ENCODE results near the gene ATP6V0D1.

Gene ATP6V0D1

DNA sequence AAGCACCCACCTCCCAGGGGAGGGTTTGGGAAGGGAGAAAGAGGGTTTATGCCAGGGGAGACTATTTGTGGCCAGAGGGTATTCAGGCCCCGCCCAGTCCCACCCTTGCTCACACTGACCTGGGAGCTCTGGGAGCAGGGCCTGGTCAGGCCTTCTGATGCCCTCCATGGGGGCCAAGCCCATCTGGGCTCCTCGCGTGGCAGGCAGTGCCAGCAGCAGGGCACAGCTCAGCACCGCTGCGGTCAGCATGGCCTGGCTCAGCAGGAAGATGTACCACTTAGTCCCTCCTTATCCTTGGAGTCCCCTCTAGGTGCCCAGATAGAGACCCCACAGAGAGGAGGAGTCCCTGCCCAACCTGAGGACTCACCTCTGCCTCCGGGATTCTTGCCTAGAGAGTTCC lies 2.2 kb upstream of the ATP6V0D1 start, which contains the start of gene AGRP:
Gene AGRP, minus strand, starts transcription at position 398 of the 400 bp plus-strand sequence. Its CDS starts 149 bp downstream, at position 249.
- DNase-seq (ENCODE audit: low spot score in 2 of 2) (no peak), ATAC-seq (ENCODE audit: low read depth) (no peak)
- H3K36me3 Mint-ChIP-seq: peaks cover 4% of the 10 kb centered on the region
- peaks cover 31% of the 10 kb centered on the region for H3K4me1 Mint-ChIP-seq
- peak within 1 kb of the TSS; percentile 99 for H3K27ac Mint-ChIP-seq
- H3K9me3 Mint-ChIP-seq: no peaks in the 10 kb centered on the region
- no peaks in the 10 kb centered on the region for H3K27me3 Mint-ChIP-seq
- peak within 1 kb of the TSS; percentile 97 for H3K4me3 Mint-ChIP-seq

DNA sequence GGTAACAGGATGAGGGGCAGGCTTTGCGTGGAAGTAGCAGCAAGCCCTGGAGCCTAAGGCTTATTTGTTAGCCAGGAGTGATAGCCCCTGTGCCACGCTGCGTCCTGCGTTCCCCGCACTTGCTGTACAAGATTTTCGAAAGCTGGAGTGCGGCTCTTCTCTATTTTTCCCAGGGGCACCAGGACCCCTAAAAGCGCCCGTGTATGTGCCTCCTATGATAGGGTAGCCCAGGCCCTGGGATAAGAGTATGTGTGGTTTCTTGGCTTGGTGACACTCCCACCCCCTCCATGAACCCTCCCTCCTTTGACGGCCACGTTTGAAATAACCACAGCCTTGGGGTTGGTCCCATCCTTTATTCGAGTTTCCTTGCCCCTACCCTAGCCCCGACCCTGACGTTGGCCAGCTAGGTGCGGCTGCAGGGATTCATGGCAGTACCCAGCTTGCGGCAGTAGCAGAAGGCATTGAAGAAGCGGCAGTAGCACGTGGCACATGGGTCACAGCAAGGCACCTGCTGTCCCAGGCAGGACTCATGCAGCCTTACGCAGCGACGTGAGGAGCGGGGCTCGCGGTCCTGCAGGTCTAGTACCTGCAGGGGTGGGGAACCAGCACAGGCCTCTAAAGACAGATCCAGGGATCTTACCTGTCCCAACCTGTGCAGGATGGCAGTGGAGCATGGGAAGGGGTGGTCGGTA lies 1.4 kb upstream of the ATP6V0D1 start:
- Mint-ChIP-seq H3K9me3 (no peaks in the 10 kb centered on the region), H3K27me3 (no peaks in the 10 kb centered on the region), H3K36me3 (peaks cover 6% of the 10 kb centered on the region), H3K4me3 (peak overlapping the region; percentile 97), H3K4me1 (peaks cover 33% of the 10 kb centered on the region), H3K27ac (peak overlapping the region; percentile 99)
- DNase-seq (ENCODE audit: low spot score in 2 of 2): no peak
- ATAC-seq (ENCODE audit: low read depth): no peak

DNA sequence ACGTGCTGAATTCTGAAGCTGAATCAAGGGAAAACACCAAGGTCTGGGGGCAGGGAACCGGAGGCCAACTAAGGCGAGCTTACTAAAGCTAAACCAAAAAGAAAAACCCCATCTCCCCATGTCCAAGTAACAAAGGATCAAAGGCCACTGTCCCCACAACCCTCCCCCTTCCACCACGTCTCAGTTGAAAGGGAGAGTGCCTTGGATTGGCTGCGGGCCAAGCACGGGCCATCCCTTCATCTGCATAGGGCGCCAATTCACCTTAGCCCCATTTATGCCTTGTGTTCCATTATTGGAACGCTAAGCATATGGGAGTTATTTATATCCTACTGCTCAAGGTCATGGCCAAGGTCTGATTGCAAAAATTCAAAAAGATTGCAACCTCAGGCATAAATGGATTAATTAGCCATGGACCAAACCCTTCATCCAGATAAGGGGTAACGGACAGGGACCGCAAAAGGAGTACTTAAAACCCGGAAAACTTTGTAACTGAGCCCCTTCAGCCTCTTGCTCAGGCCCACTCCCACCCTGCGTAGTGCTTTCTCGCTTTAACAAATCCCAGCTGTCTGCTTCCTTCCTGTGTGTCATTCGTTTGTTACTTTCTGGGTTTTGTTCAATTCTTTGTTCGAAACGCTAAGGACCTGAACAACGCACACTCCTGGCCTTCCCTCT lies 740 bp upstream of the ATP6V0D1 start:
- Mint-ChIP-seq H3K4me3 (peak overlapping the region; percentile 97), H3K4me1 (peaks cover 35% of the 10 kb centered on the region), H3K27ac (peak overlapping the region; percentile 99), H3K9me3 (no peaks in the 10 kb centered on the region), H3K27me3 (no peaks in the 10 kb centered on the region), H3K36me3 (peaks cover 6% of the 10 kb centered on the region)
- DNase-seq (ENCODE audit: low spot score in 2 of 2): no peak
- ATAC-seq (ENCODE audit: low read depth): no peak

DNA sequence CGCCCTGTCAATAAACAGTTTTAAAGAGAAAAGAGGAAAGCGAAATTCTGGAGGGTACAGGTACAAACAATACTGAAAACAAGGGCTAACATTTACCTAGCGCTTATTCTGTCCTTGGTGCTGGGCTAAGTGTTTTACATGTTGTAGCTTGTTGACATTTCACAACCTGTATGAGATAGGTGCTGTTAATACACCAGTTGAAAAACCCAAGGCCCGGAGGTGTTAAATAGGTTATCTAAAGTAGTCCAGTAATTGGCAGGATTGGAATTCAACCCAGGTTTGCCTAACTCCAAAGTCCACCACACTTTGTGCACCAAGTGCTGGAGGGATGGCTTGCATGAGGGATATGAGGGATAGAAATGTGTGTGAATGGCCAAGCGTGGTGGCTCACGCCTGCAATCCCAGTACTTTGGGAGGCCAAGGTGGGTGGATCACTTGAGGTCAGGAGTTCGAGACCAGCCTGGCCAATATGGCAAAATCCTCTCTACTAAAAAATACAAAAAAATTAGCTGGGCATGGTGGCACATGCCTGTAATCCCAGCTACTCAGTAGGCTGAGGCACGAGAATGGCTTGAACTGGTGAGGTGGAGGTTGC lies 2.9 kb downstream of the ATP6V0D1 start:
- peaks cover 10% of the 10 kb centered on the region for H3K36me3 Mint-ChIP-seq
- no peaks in the 10 kb centered on the region for H3K9me3 Mint-ChIP-seq
- DNase-seq (ENCODE audit: low spot score in 2 of 2) (no peak), ATAC-seq (ENCODE audit: low read depth) (no peak)
- H3K27ac Mint-ChIP-seq: peak overlapping the region; percentile 77
- H3K4me1 Mint-ChIP-seq: peaks cover 44% of the 10 kb centered on the region
- H3K4me3 Mint-ChIP-seq: peak overlapping the region; percentile 39
- no peaks in the 10 kb centered on the region for H3K27me3 Mint-ChIP-seq

DNA sequence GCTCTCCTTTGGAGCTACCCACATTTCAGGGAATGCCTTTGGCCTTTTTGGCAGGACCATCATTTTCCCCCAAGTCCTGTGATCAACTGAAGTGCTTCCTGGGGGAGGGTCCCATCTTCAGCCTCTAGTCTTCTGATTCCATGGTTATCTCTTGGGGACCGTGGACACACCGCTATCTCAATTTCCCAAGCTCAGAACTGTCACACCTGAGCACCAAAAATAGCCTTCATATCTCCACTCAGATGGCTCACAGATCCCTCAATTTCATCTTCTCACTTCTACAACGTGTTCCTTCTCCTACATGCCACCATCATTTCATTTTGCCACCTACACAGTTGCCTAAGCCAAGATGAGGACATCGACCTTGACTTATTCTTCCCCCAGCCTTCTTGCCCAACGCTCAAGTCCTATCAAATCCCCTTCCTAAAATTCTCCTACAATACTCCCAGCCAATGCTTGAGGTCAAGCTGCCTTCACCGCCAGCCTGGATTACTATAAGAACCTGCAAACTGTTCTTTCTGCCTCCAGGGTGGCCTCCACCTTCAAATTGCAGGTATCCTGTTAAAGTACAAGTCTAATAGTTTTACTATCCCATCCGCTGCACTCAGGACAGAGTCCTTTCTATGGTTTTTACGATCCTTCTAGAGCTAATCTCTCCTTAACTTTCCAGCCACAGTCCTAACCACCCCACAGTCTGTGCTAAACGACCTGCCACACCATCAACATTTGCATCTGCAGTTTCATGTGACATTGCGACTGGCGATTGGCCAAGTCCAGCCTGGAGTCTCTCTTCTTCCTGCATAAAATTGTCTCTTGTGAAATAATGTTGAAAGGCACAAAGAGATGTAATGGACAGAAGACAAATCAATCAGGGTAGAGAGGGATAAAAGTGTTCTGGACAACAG lies 6.2 kb downstream of the ATP6V0D1 start:
- no peaks in the 10 kb centered on the region for H3K27me3 Mint-ChIP-seq
- DNase-seq (ENCODE audit: low spot score in 2 of 2) (no peak), ATAC-seq (ENCODE audit: low read depth) (no peak)
- peak overlapping the region; percentile 64 for H3K27ac Mint-ChIP-seq
- H3K36me3 Mint-ChIP-seq: peaks cover 16% of the 10 kb centered on the region
- no peaks in the 10 kb centered on the region for H3K9me3 Mint-ChIP-seq
- H3K4me1 Mint-ChIP-seq: peaks cover 50% of the 10 kb centered on the region
- H3K4me3 Mint-ChIP-seq: no peak overlapping the region

DNA sequence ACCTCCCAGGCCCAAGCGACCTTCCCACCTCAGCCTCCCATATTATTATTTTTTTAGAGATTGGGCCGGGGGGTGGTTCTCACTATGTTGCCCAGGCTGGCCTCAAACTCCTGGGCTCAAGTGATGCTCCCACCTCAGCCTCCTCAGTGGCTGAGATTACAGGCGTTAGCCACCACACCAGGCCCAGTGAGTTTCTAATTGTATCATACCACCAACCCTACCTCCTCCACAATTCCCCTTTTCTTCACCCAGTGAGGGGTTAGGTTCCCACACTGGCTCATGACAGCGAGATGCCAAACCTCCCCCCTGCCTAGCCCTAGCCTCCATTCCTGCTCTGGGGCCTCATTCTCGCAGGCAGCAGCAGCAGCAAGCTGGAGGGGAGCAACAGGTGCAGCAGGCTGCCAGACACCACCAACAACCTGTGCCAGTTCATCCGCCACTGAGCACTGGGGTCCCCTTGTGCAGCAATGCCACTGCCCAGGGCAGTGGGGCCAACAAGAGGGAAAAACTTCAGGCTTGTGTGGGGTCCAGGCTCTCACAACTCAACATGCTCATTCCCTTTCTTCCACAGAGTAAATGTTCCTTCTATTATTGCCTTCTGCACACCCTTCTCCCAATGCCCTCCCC lies 9.1 kb downstream of the ATP6V0D1 start:
- ATAC-seq (ENCODE audit: low read depth) (no peak), DNase-seq (ENCODE audit: low spot score in 2 of 2) (no peak)
- no peaks in the 10 kb centered on the region for H3K27me3 Mint-ChIP-seq
- no peak overlapping the region for H3K27ac Mint-ChIP-seq
- no peaks in the 10 kb centered on the region for H3K9me3 Mint-ChIP-seq
- peaks cover 53% of the 10 kb centered on the region for H3K4me1 Mint-ChIP-seq
- no peak overlapping the region for H3K4me3 Mint-ChIP-seq
- H3K36me3 Mint-ChIP-seq: peaks cover 13% of the 10 kb centered on the region

DNA sequence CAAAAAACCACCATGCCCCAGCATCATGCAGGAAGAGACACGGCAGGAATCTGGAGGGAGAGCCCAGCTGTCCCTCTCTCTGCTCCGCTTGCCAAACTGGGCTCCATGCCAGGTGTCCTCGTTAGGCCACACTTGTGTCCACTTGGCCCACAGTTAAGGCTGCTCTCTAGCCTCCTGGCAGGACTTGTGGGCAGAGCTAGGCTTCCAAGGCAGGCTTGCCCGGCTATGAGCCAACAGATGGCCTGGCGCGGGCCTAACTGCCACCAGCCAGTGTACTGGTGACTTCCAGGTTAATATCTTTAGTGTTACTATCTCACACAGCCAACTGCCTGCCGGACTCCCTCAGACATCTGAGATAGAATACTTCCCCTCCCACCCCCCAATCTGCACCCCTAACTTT lies 10.6 kb downstream of the ATP6V0D1 start:
- peaks cover 16% of the 10 kb centered on the region for H3K36me3 Mint-ChIP-seq
- ATAC-seq (ENCODE audit: low read depth) (no peak), DNase-seq (ENCODE audit: low spot score in 2 of 2) (no peak)
- H3K9me3 Mint-ChIP-seq: no peaks in the 10 kb centered on the region
- H3K4me3 Mint-ChIP-seq: no peak overlapping the region
- H3K4me1 Mint-ChIP-seq: peaks cover 64% of the 10 kb centered on the region
- H3K27me3 Mint-ChIP-seq: no peaks in the 10 kb centered on the region
- peak overlapping the region; percentile 21 for H3K27ac Mint-ChIP-seq

DNA sequence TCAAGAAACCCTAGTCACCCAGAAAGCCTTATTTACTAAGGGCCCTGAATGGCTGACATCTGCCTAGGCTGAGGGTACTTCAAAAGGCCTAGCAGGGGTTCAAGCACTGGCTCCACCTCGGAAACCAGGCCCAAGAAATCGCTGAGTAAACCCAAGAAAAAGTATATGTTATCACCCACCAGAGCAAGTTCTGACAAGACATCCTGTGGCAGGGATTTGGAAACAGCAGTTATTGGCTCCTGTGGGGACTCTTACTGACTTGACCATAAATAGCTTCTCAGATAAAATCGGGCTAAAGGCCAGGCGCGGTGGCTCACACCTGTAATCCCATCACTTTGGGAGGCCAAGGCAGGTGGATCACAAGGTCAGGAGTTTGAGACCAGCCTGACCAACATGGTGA lies 12.2 kb downstream of the ATP6V0D1 start:
- peaks cover 8% of the 10 kb centered on the region for H3K36me3 Mint-ChIP-seq
- H3K27me3 Mint-ChIP-seq: no peaks in the 10 kb centered on the region

DNA sequence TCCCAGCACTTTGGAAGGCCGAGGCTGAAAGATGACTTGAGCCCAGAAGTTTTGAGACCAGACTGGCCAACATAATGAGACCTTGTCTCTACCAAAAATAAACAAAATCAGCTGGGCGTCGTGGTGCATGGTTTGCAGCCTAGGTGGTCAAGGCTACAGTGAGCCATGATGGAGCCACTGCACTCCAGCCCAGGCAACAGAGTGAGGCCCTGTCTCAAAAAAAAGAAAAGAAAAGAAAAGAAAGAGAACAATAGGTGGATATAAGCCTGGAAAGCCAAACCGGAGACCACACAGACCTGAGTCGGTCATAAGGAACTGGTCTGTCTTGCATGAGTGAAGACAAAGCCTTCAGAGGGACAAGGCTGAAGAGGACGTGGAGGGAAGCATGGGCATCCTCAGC lies 14.4 kb downstream of the ATP6V0D1 start:
- H3K4me1 Mint-ChIP-seq: peaks cover 43% of the 10 kb centered on the region
- no peak for DNase-seq (ENCODE audit: low spot score in 2 of 2)

More for the DNA sequence above, 12.2 kb downstream of the ATP6V0D1 start:
- Mint-ChIP-seq H3K9me3 (no peaks in the 10 kb centered on the region), H3K27ac (no peak overlapping the region), H3K4me3 (no peak overlapping the region), H3K4me1 (peaks cover 53% of the 10 kb centered on the region)
- no peak for DNase-seq (ENCODE audit: low spot score in 2 of 2)
- no peak for ATAC-seq (ENCODE audit: low read depth)

DNA sequence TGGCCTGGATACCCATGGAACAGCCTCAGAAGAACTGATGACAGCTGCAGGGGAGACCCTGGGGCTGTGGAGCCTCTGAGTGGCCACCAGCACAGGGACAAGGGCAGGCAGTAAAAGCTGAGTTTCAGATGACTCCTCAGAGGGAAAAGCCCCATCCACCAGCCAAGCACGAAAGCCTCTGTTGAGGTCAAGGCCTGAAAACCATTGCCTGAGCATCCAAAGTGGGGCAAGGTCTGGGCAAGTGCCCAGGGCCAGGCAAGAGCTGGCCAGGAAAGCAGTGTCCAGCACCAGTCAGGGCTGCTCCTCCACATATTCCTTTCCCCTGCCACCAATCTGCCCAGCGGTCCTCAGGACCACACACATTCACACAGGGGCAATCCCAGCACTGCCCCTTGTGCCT lies 16.4 kb downstream of the ATP6V0D1 start:
- H3K4me1 Mint-ChIP-seq: peaks cover 41% of the 10 kb centered on the region
- no peak for DNase-seq (ENCODE audit: low spot score in 2 of 2)
- no peak overlapping the region for H3K27ac Mint-ChIP-seq
- ATAC-seq (ENCODE audit: low read depth): no peak
- peaks cover 4% of the 10 kb centered on the region for H3K36me3 Mint-ChIP-seq
- H3K4me3 Mint-ChIP-seq: no peak overlapping the region
- no peaks in the 10 kb centered on the region for H3K9me3 Mint-ChIP-seq
- H3K27me3 Mint-ChIP-seq: no peaks in the 10 kb centered on the region

More for the DNA sequence above, 14.4 kb downstream of the ATP6V0D1 start:
- Mint-ChIP-seq H3K4me3 (peak overlapping the region; percentile 15), H3K27ac (peak overlapping the region; percentile 89), H3K9me3 (no peaks in the 10 kb centered on the region), H3K27me3 (no peaks in the 10 kb centered on the region), H3K36me3 (peaks cover 7% of the 10 kb centered on the region)
- no peak for ATAC-seq (ENCODE audit: low read depth)

DNA sequence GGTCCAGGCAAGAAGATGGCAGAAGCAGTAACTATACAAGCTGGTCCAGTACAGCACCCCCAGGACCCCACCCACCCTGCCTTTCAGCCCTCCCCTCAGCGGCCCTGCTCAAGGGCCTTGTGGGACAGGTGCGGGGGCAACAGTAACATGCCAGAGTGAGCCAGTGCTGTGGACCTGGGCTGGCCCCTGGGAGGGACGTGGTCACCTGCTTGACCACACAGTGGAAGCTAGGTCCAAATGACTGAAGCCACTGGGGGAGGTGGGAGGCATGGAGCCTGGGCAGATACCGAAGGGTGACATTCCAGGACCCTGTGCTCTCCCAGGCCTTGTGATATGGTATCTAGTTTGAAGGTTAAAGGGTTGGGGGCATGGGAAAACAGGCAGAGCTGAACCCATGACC lies 17.3 kb downstream of the ATP6V0D1 start:
- H3K27me3 Mint-ChIP-seq: no peaks in the 10 kb centered on the region
- ATAC-seq (ENCODE audit: low read depth): no peak
- H3K27ac Mint-ChIP-seq: no peak overlapping the region
- H3K9me3 Mint-ChIP-seq: no peaks in the 10 kb centered on the region
- H3K36me3 Mint-ChIP-seq: peaks cover 4% of the 10 kb centered on the region
- no peak overlapping the region for H3K4me3 Mint-ChIP-seq
- DNase-seq (ENCODE audit: low spot score in 2 of 2): no peak
- peaks cover 44% of the 10 kb centered on the region for H3K4me1 Mint-ChIP-seq

DNA sequence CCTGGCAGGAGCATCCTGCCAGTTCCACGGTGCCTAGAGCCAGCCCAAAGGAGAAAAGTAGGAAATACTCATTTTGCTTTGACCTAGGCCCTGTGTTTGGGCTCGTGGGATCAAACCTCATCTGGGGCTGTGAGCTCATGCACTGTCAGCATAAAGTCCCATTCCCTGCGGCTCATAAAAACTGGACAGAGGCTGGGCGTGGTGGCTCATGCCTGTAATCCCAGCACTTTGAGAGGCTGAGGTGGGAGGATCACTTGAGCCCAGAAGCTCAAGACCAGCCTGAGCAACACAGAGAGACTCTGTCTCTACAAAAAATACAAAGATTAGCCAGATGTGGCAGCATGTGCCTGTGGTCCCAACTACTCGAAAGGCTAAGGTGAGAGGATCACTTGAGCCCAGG lies 17.9 kb downstream of the ATP6V0D1 start:
- no peak for ATAC-seq (ENCODE audit: low read depth)
- Mint-ChIP-seq H3K9me3 (no peaks in the 10 kb centered on the region), H3K27ac (no peak overlapping the region), H3K4me3 (no peak overlapping the region), H3K4me1 (peaks cover 40% of the 10 kb centered on the region), H3K36me3 (peaks cover 4% of the 10 kb centered on the region), H3K27me3 (no peaks in the 10 kb centered on the region)
- no peak for DNase-seq (ENCODE audit: low spot score in 2 of 2)

DNA sequence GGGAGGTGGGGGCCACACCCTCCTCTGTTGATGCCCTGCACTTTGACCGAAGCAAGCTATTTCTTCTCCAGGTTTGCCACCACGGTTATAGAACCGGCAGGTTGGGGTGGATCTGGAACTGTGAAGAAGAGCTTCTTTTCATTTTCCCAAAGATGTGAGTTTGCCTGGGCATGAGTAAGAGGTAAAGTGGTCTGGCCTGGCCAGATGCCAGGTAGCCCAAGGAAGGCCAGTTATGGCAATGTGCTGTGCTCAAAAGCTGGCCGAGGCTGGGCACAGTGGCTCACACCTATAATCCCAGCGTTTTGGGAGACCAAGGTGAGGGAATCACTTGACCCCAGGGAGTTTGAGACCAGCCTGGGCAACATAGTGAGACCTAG lies 18.7 kb downstream of the ATP6V0D1 start:
- Mint-ChIP-seq H3K36me3 (peaks cover 4% of the 10 kb centered on the region), H3K27me3 (no peaks in the 10 kb centered on the region), H3K27ac (no peak overlapping the region), H3K4me1 (peaks cover 33% of the 10 kb centered on the region), H3K9me3 (no peaks in the 10 kb centered on the region), H3K4me3 (no peak overlapping the region)
- DNase-seq (ENCODE audit: low spot score in 2 of 2) (no peak), ATAC-seq (ENCODE audit: low read depth) (no peak)

Data from memory B cell (primary cell).